Measurements from ENCODE around the gene PTP4A2. TPM values are rescaled to one million over a fixed set of nuclear protein-coding genes. Genes with fewer than 3 reads are reported as not detected.

Gene PTP4A2
- total RNA-seq, 4 donors from 2014 or later, result 294 to 522 (median 353) TPM

- no peaks in the 10 kb centered on the region for H3K27me3 ChIP-seq
- ATAC-seq, result no peak
Observed at GRCh38 chr1:31875636-31876236, 62.4 kb downstream of the PTP4A2 start.

DNA sequence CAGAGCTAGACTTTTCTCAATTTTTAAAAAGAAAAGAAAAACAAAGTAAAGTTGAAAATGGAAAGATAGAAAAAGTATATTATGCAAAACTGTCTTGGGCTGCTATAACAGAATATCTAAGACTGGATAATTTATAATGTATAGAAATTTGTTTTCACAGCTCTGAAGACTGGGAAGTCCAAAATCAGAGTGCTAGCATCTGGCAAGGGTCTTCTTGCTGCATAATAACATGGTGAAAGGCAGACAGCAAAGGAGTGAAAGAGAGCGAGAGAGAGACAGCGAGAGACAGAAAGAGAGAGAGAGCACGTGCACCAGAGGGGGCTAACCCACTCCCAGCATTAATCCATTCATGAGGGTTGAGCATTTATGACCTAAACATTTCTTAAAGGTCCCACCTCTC lies 63.2 kb downstream of the PTP4A2 start:
- intact Hi-C loops (cut with DNase I; ENCODE audit: low total_unique reads), result no loop called here
- ATAC-seq (no peak), DNase-seq (no peak)
- in situ Hi-C loops (cut with MboI; ENCODE audit: low sequenced_read_pairs in 4 of 4), result no loop called here
- H3K4me1 ChIP-seq, result no peaks in the 10 kb centered on the region
- no peaks in the 10 kb centered on the region for H3K27me3 ChIP-seq
- no peaks in the 10 kb centered on the region for H3K9me3 ChIP-seq
- H3K4me3 ChIP-seq, result no peak overlapping the region
- TF ChIP-seq CTCF (IDR thresholded peaks at IDR 0.05 in 4 of 5, conservative IDR thresholded peaks at IDR 0.05 in 1 of 5) (no peak), POLR2A (IDR thresholded peaks at IDR 0.05) (no peak)
- no peaks in the 10 kb centered on the region for H3K36me3 ChIP-seq
- H3K27ac ChIP-seq, result no peak overlapping the region

More at GRCh38 chr1:31875636-31876236, 62.4 kb downstream of the PTP4A2 start:
- in situ Hi-C loops (cut with MboI; ENCODE audit: low sequenced_read_pairs in 4 of 4) (no loop called here), intact Hi-C loops (cut with DNase I; ENCODE audit: low total_unique reads) (no loop called here)
- Histone ChIP-seq H3K36me3 (no peaks in the 10 kb centered on the region), H3K27ac (no peak overlapping the region), H3K4me3 (no peak overlapping the region), H3K9me3 (no peaks in the 10 kb centered on the region), H3K4me1 (no peaks in the 10 kb centered on the region)
- DNase-seq, result no peak
- TF ChIP-seq POLR2A (IDR thresholded peaks at IDR 0.05) (no peak), CTCF (IDR thresholded peaks at IDR 0.05 in 4 of 5, conservative IDR thresholded peaks at IDR 0.05 in 1 of 5) (no peak)

DNA sequence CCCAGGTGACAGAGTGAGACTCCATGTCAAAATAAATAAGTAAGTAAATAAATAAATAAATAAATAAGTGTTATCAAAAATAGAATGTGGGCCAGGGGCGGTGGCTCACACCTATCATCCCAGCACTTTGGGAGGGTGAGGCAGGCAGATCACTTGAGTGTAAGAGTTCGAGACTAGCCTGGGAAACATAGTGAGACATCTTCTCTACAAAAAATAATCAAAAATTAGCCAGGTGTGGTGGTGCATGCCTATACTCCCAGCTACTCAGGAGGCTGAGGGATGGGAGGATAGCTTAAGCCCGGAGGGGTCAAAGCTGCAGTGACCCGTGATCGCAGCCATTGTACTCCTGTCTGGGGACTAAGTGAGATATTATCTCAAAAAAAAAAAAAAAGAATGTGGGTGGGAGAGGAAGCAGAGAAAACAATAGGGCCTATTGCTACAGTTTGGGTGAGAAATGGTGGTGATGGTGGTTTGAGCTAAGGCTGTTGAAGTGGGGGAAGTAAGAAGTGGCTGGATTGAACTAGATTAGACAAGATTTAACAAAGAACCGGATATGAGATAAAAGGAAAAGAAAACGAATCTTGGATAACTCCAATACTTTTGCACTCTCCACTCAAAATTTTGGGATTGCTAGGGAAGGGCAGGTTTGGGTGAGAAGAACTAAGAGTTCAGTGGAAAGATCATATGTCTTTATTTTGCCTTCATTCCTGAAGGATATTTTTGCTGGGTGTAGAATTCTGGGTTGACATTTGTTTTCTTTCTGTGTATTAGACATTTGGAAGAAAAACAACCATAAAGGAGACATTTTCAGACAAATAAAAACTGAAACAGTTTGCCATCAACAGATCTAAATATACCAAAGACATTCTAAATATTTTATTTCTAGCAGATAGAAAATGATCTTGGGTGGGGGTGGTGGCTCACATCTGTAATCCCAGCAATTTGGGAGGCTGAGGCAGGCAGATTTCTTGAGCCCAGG lies 65.2 kb downstream of the PTP4A2 start:
- in situ Hi-C loops (cut with MboI; ENCODE audit: low sequenced_read_pairs in 4 of 4), result no loop called here
- no peak for TF ChIP-seq POLR2A (IDR thresholded peaks at IDR 0.05)
- TF ChIP-seq CTCF (IDR thresholded peaks at IDR 0.05 in 4 of 5, conservative IDR thresholded peaks at IDR 0.05 in 1 of 5), result no peak
- ATAC-seq, result no peak
- no peak for DNase-seq
- Histone ChIP-seq H3K27me3 (no peaks in the 10 kb centered on the region), H3K27ac (no peak overlapping the region), H3K4me3 (no peak overlapping the region), H3K9me3 (no peaks in the 10 kb centered on the region), H3K4me1 (no peaks in the 10 kb centered on the region), H3K36me3 (no peaks in the 10 kb centered on the region)
- intact Hi-C loops (cut with DNase I; ENCODE audit: low total_unique reads), result no loop called here

DNA sequence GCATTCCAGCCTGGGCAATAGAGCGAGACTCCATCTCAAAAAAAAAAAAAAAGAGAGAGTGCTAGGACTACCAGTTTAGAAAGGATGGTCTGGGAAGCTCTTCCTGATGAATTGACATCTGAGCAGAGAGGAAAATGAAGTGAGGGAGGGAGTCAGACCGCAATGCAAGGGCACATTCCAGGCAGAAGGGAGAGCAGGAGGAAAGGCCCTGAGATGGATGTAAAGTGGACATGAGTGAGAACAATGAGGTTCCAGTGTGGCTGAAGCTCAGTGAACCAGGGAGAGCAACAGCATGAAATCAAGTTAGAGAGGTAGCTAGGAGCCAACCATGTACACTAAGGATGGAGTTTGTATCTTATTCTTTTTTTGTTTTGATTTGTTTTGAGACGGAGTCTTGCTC lies 66.5 kb downstream of the PTP4A2 start:
- in situ Hi-C loops (cut with MboI; ENCODE audit: low sequenced_read_pairs in 4 of 4), result no loop called here
- no peak for DNase-seq
- intact Hi-C loops (cut with DNase I; ENCODE audit: low total_unique reads), result no loop called here
- Histone ChIP-seq H3K36me3 (no peaks in the 10 kb centered on the region), H3K27me3 (no peaks in the 10 kb centered on the region), H3K9me3 (no peaks in the 10 kb centered on the region), H3K27ac (no peak overlapping the region), H3K4me1 (no peaks in the 10 kb centered on the region), H3K4me3 (no peak overlapping the region)
- TF ChIP-seq CTCF (IDR thresholded peaks at IDR 0.05 in 4 of 5, conservative IDR thresholded peaks at IDR 0.05 in 1 of 5), result no peak
- TF ChIP-seq POLR2A (IDR thresholded peaks at IDR 0.05), result no peak
- ATAC-seq, result no peak
